Esophagus muscularis mucosa (tissue), 4 donors: ENCODE measurements around the gene NMNAT3. TPM values are rescaled to one million over a fixed set of nuclear protein-coding genes. Genes with fewer than 3 reads are reported as not detected.

ENCODE experiments used
- DNase-seq: peaks from one replicate; pipeline ENCODE4 v3.0.0-alpha.2; 2017; ENCODE audit errors: extremely low spot score
- H3K27ac ChIP-seq, 4 donors: fragments of 200-600 bp; sonication (generic); replicated peaks in 1 of 4; 1 replicate in 3 of 4; 2 replicates in 1 of 4; pipeline ENCODE4 v1.5.1; 2016 to 2019; ENCODE audit warnings: mild to moderate bottlenecking in 1 of 4
- H3K27me3 ChIP-seq, 4 donors: fragments of 200-600 bp; sonication (generic); one replicate each; pipeline versions ENCODE4 v1.5.1 to v1.6.0; 2016 to 2019
- H3K36me3 ChIP-seq, 4 donors: fragments of 200-600 bp; sonication (generic); one replicate each; pipeline ENCODE4 v1.5.1; 2016 to 2019
- H3K4me1 ChIP-seq, 4 donors: fragments of 200-600 bp; sonication (generic); one replicate each; pipeline ENCODE4 v1.5.1; 2016 to 2019
- H3K4me3 ChIP-seq, 4 donors: fragments of 200-600 bp; sonication (generic); 1 replicate in 2 of 4; 2 replicates in 2 of 4; pipeline ENCODE4 v1.5.1; 2016 to 2019; ENCODE audit warnings: mild to moderate bottlenecking in 4 of 4, moderate library complexity in 1 of 4
- H3K9me3 ChIP-seq, 4 donors: fragments of 200-600 bp; sonication (generic); 1 replicate in 3 of 4; 2 replicates in 1 of 4; pipeline ENCODE4 v1.5.1; 2016 to 2019
- CTCF ChIP-seq, 3 experiments: fragments of 200-600 bp in 2 of 3; fragments of 450-650 bp in 1 of 3; sonication (generic) in 2 of 3; IDR thresholded peaks; one replicate each; pipeline ENCODE4 v1.5.1; 2017 to 2019; ENCODE audit warnings: antibody characterized with exemption in 3 of 3, mild to moderate bottlenecking in 2 of 3, moderate library complexity in 1 of 3
- EP300 ChIP-seq: sonication (generic); formaldehyde crosslinking; IDR thresholded peaks from one replicate; pipeline ENCODE4 v1.6.1; 2017; ENCODE audit warnings: antibody characterized with exemption
- POLR2A ChIP-seq: fragments of 450-650 bp; IDR thresholded peaks from one replicate; pipeline ENCODE4 v1.6.1; 2017; ENCODE audit warnings: antibody characterized with exemption, moderate library complexity, mild to moderate bottlenecking, low read depth
- POLR2AphosphoS5 ChIP-seq, 2 donors: sonication (generic); formaldehyde crosslinking; IDR thresholded peaks; one replicate each; pipeline ENCODE4 v1.6.1; 2017; ENCODE audit warnings: antibody characterized with exemption in 2 of 2
- WGBS: methylation state at CpG from one replicate; pipeline ENCODE4 v1.1.5; 2018; 5-methylcytosine and 5-hydroxymethylcytosine counted together
- intact Hi-C: fragments of 100-400 bp; cut with DNase I; formaldehyde crosslinking; loops from one replicate; pipeline ENCODE4 v1.15.1; 2023
- small RNA-seq, 3 donors: library from RNA; depleted of rRNA; stranded (forward); fragments of <200 nt; gene quantifications; one replicate each; pipeline ENCODE3, GENCODE V24; 2016
- total RNA-seq, 4 donors: library from RNA; depleted of rRNA; stranded (reverse); fragments of >200 nt; gene quantifications; one replicate each; pipeline versions ENCODE4 v1.1.0 to v1.2.1, GENCODE V29; 2016

Gene NMNAT3
- total RNA-seq, 4 donors from 2014 or later = 10.7 to 15.6 (median 11.4) TPM

- TF ChIP-seq EP300 (no peak), POLR2A (no peak), POLR2AphosphoS5 (IDR thresholded peaks at IDR 0.05) (no peak), CTCF (IDR thresholded peaks at IDR 0.05) (no peak)
- WGBS = 61% methylated on average over 6 of the region's 6 CpGs
- H3K4me3 ChIP-seq = no peak overlapping the region
- no peaks in the 10 kb centered on the region for H3K27me3 ChIP-seq
- H3K36me3 ChIP-seq = peaks cover 0 to 12% (median 0%) of the 10 kb centered on the region in 4 donors
- intact Hi-C loops = no loop called here
- no peaks in the 10 kb centered on the region for H3K9me3 ChIP-seq
- H3K27ac ChIP-seq = no peak overlapping the region
- no peaks in the 10 kb centered on the region for H3K4me1 ChIP-seq
- DNase-seq = peak; percentile 78
Observed at GRCh38 chr3:139518306-139518705, 159.5 kb downstream of the NMNAT3 start.

- Histone ChIP-seq H3K27ac (no peak overlapping the region), H3K4me3 (no peak overlapping the region), H3K36me3 (peaks cover 0 to 12% (median 0%) of the 10 kb centered on the region in 4 donors), H3K9me3 (no peaks in the 10 kb centered on the region), H3K27me3 (no peaks in the 10 kb centered on the region), H3K4me1 (no peaks in the 10 kb centered on the region)
- no peak for TF ChIP-seq POLR2AphosphoS5 (IDR thresholded peaks at IDR 0.05)
- WGBS = 83% methylated on average over 5 of the region's 5 CpGs
- intact Hi-C loops = no loop called here
- DNase-seq = peak; percentile 66
Observed at GRCh38 chr3:139517321-139518065, 160.3 kb downstream of the NMNAT3 start.

GRCh38 chr3:139514741-139515140 lies 163.0 kb downstream of the NMNAT3 start:
- TF ChIP-seq CTCF (IDR thresholded peaks at IDR 0.05) = no peak
- no peak for TF ChIP-seq POLR2A
- TF ChIP-seq POLR2AphosphoS5 (IDR thresholded peaks at IDR 0.05) = no peak
- TF ChIP-seq EP300 = no peak
- H3K27ac ChIP-seq = no peak overlapping the region
- H3K4me3 ChIP-seq = no peak overlapping the region
- no peaks in the 10 kb centered on the region for H3K9me3 ChIP-seq
- DNase-seq = peak; percentile 88
- H3K4me1 ChIP-seq = no peaks in the 10 kb centered on the region
- intact Hi-C loops = no loop called here
- H3K36me3 ChIP-seq = peaks cover 0 to 12% (median 0%) of the 10 kb centered on the region in 4 donors
- H3K27me3 ChIP-seq = no peaks in the 10 kb centered on the region
- WGBS = 96% methylated on average over 4 of the region's 4 CpGs

Small RNA genes lying within 50 kb of the gene (small RNA-seq; reads per million reads assigned to genes)
- gene RN7SL724P = 0 reads per million in 3 donors

Other genes starting within 250 kb of the NMNAT3 start
- gene RBP2, start 201.5 kb downstream of the NMNAT3 start, total RNA-seq = not detected
- gene RBP1, start 138.2 kb downstream of the NMNAT3 start, total RNA-seq = 10 to 100 TPM; 12.8 to 16.1 (median 15.7) TPM